ENCODE measurements around the gene FOXJ1. TPM values are rescaled to one million over a fixed set of nuclear protein-coding genes. Genes with fewer than 3 reads are reported as not detected.

FOXJ1 gene
- total and polyA plus RNA-seq, 2 of the 4 experiments (the other 2 are of a cell fraction), result 0.05 TPM; not detected in 1

DNA sequence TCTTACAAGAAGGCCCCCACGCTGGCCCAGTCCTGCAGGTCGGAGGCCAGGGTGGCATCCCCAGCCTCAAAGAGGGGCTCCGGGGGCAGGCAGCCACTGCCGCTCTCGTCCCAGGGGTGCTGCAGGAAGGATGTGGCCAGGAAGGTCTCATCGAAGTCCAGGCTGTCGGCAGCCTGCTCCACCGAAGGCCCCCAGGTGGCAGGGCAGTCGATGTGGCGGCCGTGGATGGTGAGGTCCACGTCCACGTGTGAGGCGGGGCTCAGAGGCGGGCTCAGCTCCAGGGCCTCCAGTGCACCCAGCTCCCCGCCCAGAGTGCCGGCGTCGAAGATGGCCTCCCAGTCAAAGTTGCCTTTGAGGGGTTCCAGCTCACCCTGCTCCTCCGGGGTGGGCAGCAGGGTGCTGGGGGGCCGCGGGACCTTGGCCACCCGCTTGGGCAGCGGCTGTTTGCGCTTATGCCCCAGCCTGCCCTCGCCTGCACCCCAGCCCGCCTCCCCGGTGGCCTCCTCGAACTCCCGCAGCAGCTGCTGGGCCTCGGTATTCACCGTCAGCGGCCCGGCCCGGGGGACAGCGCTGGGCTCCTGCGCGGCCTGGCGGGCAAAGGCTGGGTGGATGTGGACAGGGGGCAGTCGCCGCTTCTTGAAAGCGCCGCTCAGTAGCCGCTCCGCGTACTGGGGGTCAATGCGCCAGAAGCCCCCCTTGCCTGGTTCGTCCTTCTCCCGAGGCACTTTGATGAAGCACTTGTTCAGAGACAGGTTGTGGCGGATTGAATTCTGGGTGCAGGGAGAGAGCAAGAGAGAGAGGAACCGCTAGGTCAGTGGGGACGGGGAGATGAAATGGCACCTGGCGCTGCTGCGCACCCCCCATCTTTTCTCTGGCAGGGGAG lies 3.5 kb downstream of the FOXJ1 start:
- H2BK120ac ChIP-seq (ENCODE audit: low read depth, low read length), result no peak overlapping the region
- no peak overlapping the region for H4K91ac ChIP-seq (ENCODE audit: insufficient read depth, low read depth, low read length)
- 32% methylated on average over 32 of the region's 54 CpGs; no CpG with 5 or more reads in 1 of the 2 experiments for WGBS, 2 experiments (ENCODE audit: extremely low coverage in 2 of 2, insufficient read length in 1 of 2)
- no peak overlapping the region for H4K5ac ChIP-seq (ENCODE audit: low read depth, low read length)
- H3K18ac ChIP-seq (ENCODE audit: low read depth, low read length), result no peak overlapping the region
- H3K4ac ChIP-seq (ENCODE audit: low read depth, low read length), result no peak overlapping the region
- CTCF ChIA-PET, result interaction anchor here (0.7 kb wide), 1 partner anchor 44 kb away, joined by 3 read pairs; no protein-coding TSS in a partner anchor
- H3K23ac ChIP-seq (ENCODE audit: low read depth, low read length), result no peak overlapping the region
- no peak overlapping the region for H3K27ac ChIP-seq (ENCODE audit: insufficient read depth, low read length)
- no peak overlapping the region for H3K9ac ChIP-seq (ENCODE audit: low read depth, low read length)
- POLR2A ChIA-PET (ENCODE audit: unreplicated experiment), result no interaction called here
- no peaks in the 10 kb centered on the region for H3K9me1 ChIP-seq (ENCODE audit: insufficient read depth, low read length)
- in situ Hi-C loops (cut with MboI; ENCODE audit: low sequenced_read_pairs) (no loop called here), dilution Hi-C loops (cut with HindIII; ENCODE audit: low sequenced_read_pairs, unreplicated experiment) (no loop called here), intact Hi-C loops (cut with micrococcal nuclease) (loop anchor here (5.0 kb wide), 1 partner anchor 130 kb away; the partner anchor contains the start of gene UBALD2)
- no peaks in the 10 kb centered on the region for H4K20me1 ChIP-seq (ENCODE audit: insufficient read depth, low read length)
- no peak overlapping the region for H2AK9ac ChIP-seq (replicated peaks; ENCODE audit: low read depth, low read length, poor library complexity)
- H2BK20ac ChIP-seq (ENCODE audit: low read depth, low read length), result no peak overlapping the region
- no peaks in the 10 kb centered on the region; the same call in 1 of the 2 replicates for H3K4me1 ChIP-seq (ENCODE audit: control insufficient read depth, insufficient read depth, low read length)
- no peak overlapping the region for H2BK5ac ChIP-seq (ENCODE audit: low read depth, low read length, poor library complexity, severe bottlenecking)
- H3K79me1 ChIP-seq (ENCODE audit: low read depth in 1 of 2, low read length in 2 of 2), result no peaks in the 10 kb centered on the region
- no TSS peak for BruUV-seq (replicated peaks)
- ATAC-seq (ENCODE audit: low read depth) (no peak), DNase-seq (no peak)
- no peak overlapping the region for H4K8ac ChIP-seq (ENCODE audit: low read depth in 2 of 2, low read length in 2 of 2)
- no peak overlapping the region for H2BK15ac ChIP-seq (ENCODE audit: low read depth, low read length)
- no peaks in the 10 kb centered on the region for H3K9me3 ChIP-seq (ENCODE audit: control insufficient read depth, insufficient read depth, low read length)
- H3K4me2 ChIP-seq (ENCODE audit: low read depth, low read length), result no peak overlapping the region
- TF ChIP-seq RCOR1 (IDR thresholded peaks at IDR 0.05; ENCODE audit: insufficient replicate concordance, low read length) (no peak), RFX5 (IDR thresholded peaks at IDR 0.05; ENCODE audit: low read depth, low read length) (no peak), POLR2A (IDR thresholded peaks at IDR 0.05; ENCODE audit: low read depth, low read length) (no peak), MAZ (IDR thresholded peaks at IDR 0.05; ENCODE audit: borderline replicate concordance, low read depth, low read length) (no peak), MXI1 (IDR thresholded peaks at IDR 0.05; ENCODE audit: borderline replicate concordance, low read depth, low read length) (no peak), RAD21 (IDR thresholded peaks at IDR 0.05; ENCODE audit: low read length) (no peak)
- TF ChIP-seq, protein P1, sequence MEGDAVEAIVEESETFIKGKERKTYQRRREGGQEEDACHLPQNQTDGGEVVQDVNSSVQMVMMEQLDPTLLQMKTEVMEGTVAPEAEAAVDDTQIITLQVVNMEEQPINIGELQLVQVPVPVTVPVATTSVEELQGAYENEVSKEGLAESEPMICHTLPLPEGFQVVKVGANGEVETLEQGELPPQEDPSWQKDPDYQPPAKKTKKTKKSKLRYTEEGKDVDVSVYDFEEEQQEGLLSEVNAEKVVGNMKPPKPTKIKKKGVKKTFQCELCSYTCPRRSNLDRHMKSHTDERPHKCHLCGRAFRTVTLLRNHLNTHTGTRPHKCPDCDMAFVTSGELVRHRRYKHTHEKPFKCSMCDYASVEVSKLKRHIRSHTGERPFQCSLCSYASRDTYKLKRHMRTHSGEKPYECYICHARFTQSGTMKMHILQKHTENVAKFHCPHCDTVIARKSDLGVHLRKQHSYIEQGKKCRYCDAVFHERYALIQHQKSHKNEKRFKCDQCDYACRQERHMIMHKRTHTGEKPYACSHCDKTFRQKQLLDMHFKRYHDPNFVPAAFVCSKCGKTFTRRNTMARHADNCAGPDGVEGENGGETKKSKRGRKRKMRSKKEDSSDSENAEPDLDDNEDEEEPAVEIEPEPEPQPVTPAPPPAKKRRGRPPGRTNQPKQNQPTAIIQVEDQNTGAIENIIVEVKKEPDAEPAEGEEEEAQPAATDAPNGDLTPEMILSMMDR (conservative IDR thresholded peaks at IDR 0.05; ENCODE audit: low read depth, low read length), result no peak
- TF ChIP-seq, protein P2, sequence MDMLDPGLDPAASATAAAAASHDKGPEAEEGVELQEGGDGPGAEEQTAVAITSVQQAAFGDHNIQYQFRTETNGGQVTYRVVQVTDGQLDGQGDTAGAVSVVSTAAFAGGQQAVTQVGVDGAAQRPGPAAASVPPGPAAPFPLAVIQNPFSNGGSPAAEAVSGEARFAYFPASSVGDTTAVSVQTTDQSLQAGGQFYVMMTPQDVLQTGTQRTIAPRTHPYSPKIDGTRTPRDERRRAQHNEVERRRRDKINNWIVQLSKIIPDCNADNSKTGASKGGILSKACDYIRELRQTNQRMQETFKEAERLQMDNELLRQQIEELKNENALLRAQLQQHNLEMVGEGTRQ (IDR thresholded peaks at IDR 0.05; ENCODE audit: low read depth, low read length), result no peak
- no peak overlapping the region for H2AFZ ChIP-seq (replicated peaks; ENCODE audit: low read length, poor library complexity)
- no peak overlapping the region for H2AK5ac ChIP-seq (ENCODE audit: low read depth, low read length)
- H3K4me3 ChIP-seq (ENCODE audit: insufficient read depth, low read depth, low read length), result no peak overlapping the region
- peaks cover 82% of the 10 kb centered on the region for H3K27me3 ChIP-seq (ENCODE audit: control insufficient read depth, insufficient read depth, low read length)
- H3K36me3 ChIP-seq (ENCODE audit: control insufficient read depth, insufficient read depth, low read length), result no peaks in the 10 kb centered on the region
- no peak overlapping the region for H3K14ac ChIP-seq (replicated peaks; ENCODE audit: low read depth, low read length)
- H3K56ac ChIP-seq (ENCODE audit: extremely low read depth, insufficient read depth, low read length), result no peak overlapping the region

Measured in IMR-90 (cell line).